K562 (cell line): ENCODE measurements around the gene NES. TPM values are rescaled to one million over a fixed set of nuclear protein-coding genes. Genes with fewer than 3 reads are reported as not detected.

Experiments
- ATAC-seq: fragments of 200-7000 bp; cut with Tn5 transposase; 3 replicates; pipeline ENCODE4 v1.9.1; 2020; ENCODE audit warnings: moderate library complexity
- BruUV-seq: library from RNA; stranded (reverse); fragments of 400-500 nt; replicated peaks from 2 replicates; lab custom pipeline; 2021; lab: Mats Ljungman, UMichigan
- CTCF ChIA-PET: fragments of 300-600 bp; formaldehyde crosslinking; extraction: SDS; loops from one replicate; lab custom pipeline; 2021; ENCODE audit warnings: low intra/inter-chr PET ratio; lab: Yijun Ruan, JAX
- POLR2A ChIA-PET: fragments of 300-600, 350-650 bp; sonication (Branson Sonifier 250); formaldehyde crosslinking; extraction: SDS; loops from one replicate; lab custom pipeline; 2021; ENCODE audit warnings: antibody characterized with exemption, inconsistent platforms; lab: Yijun Ruan, JAX
- DNase-seq, 4 experiments: peaks; one replicate each; pipeline versions ENCODE4 v3.0.0 to v3.0.0-alpha.2; 2011 to 2018; ENCODE audit warnings: low spot score in 3 of 4, mixed read lengths in 3 of 4; ENCODE audit errors: extremely low read depth in 1 of 4
- FAIRE-seq: peaks from 2 replicates; lab custom pipeline; 2011; peaks lifted over from hg19 to GRCh38; lab: Jason Lieb, UNC
- H2AFZ ChIP-seq: 2 replicates; pipeline ENCODE4 v1.6.0; 2011; ENCODE audit warnings: low read depth, low read length, control low read depth, inconsistent platforms
- H3K27ac ChIP-seq: fragments of 200-600 bp; 3 replicates; pipeline ENCODE4 v1.8.0; 2011; ENCODE audit warnings: low read depth, mild to moderate bottlenecking, control low read depth, inconsistent platforms, low read length, moderate library complexity, mixed read lengths; ENCODE audit errors: extremely low read depth
- H3K27me3 ChIP-seq, 2 experiments: fragments of 300-600 bp in 1 of 2; 2 replicates in 1 of 2; 3 replicates in 1 of 2; pipeline versions ENCODE4 v1.6.0 to v1.8.0; 2011; ENCODE audit warnings: inconsistent platforms in 2 of 2, low read length in 2 of 2, mild to moderate bottlenecking in 1 of 2, mixed read lengths in 1 of 2, moderate library complexity in 1 of 2; ENCODE audit not compliant: control insufficient read depth in 2 of 2, insufficient read depth in 2 of 2
- H3K36me3 ChIP-seq: fragments of 300-600 bp; 3 replicates; pipeline ENCODE4 v1.8.0; 2011; ENCODE audit warnings: mild to moderate bottlenecking, low read length, inconsistent platforms; ENCODE audit not compliant: control insufficient read depth, insufficient read depth
- H3K4me1 ChIP-seq, 2 experiments: fragments of 200-600 bp in 1 of 2; replicated peaks in 1 of 2; 2 replicates in 1 of 2; 3 replicates in 1 of 2; pipeline versions ENCODE4 v1.5.1 to v1.8.0; 2011; ENCODE audit warnings: inconsistent platforms in 2 of 2, low read length in 2 of 2, mild to moderate bottlenecking in 1 of 2, mixed read lengths in 1 of 2, moderate library complexity in 1 of 2; ENCODE audit not compliant: control insufficient read depth in 2 of 2, insufficient read depth in 2 of 2
- H3K4me2 ChIP-seq: 2 replicates; pipeline ENCODE4 v1.6.1; 2011; ENCODE audit warnings: low read length, control low read depth, inconsistent platforms, mixed read lengths; ENCODE audit not compliant: insufficient read depth
- H3K4me3 ChIP-seq: fragments of 200-600 bp; sonication (generic), shearing (Covaris generic); 2 replicates; pipeline ENCODE4 v1.5.1; 2016; ENCODE audit warnings: control low read depth, inconsistent platforms
- H3K79me2 ChIP-seq: fragments of 200-600 bp; 3 replicates; pipeline ENCODE4 v1.8.0; 2011; ENCODE audit warnings: low read length, inconsistent platforms; ENCODE audit not compliant: control insufficient read depth, insufficient read depth
- H3K9ac ChIP-seq, 2 experiments: 2 replicates each; pipeline versions ENCODE4 v1.6.0 to v1.6.1; 2011; ENCODE audit warnings: low read depth in 2 of 2, low read length in 2 of 2, control low read depth in 1 of 2, inconsistent platforms in 1 of 2, mild to moderate bottlenecking in 1 of 2, mixed read lengths in 1 of 2; ENCODE audit not compliant: insufficient read depth in 1 of 2
- H3K9me1 ChIP-seq: one replicate; pipeline ENCODE4 v1.6.0; 2011; ENCODE audit warnings: inconsistent platforms, mild to moderate bottlenecking, low read length, moderate library complexity; ENCODE audit not compliant: control insufficient read depth, insufficient read depth
- H3K9me3 ChIP-seq: replicated peaks from 2 replicates; pipeline ENCODE4 v1.5.1; 2011; ENCODE audit warnings: low read depth, low read length, inconsistent platforms; ENCODE audit not compliant: control insufficient read depth, insufficient read depth
- H4K20me1 ChIP-seq: replicated peaks from 2 replicates; pipeline ENCODE4 v1.6.1; 2011; ENCODE audit warnings: low read length, inconsistent platforms, mixed read lengths; ENCODE audit not compliant: control insufficient read depth, insufficient read depth
- BRCA1 ChIP-seq, 2 experiments: fragments of 450-650 bp in 1 of 2; sonication (generic) in 1 of 2; formaldehyde crosslinking in 1 of 2; IDR thresholded peaks; 2 replicates each; pipeline versions ENCODE4 v1.5.0 to v1.6.1; 2017 to 2020; ENCODE audit warnings: mild to moderate bottlenecking in 1 of 2, missing genetic modification reagents in 1 of 2
- MAFG ChIP-seq: fragments of 450-650 bp; conservative IDR thresholded peaks from 2 replicates; pipeline ENCODE4 v1.6.1; 2016; ENCODE audit warnings: missing genetic modification characterization, missing compliant biosample characterization
- POLR3G ChIP-seq: IDR thresholded peaks from 2 replicates; pipeline ENCODE4 v1.6.1; 2011; ENCODE audit not compliant: insufficient read length, insufficient replicate concordance; ENCODE audit errors: extremely low read depth
- PRMT5 ChIP-seq: sonication (generic); formaldehyde crosslinking; IDR thresholded peaks from 2 replicates; pipeline ENCODE4 v1.5.0; 2020; ENCODE audit warnings: missing genetic modification reagents
- RAD21 ChIP-seq, 2 experiments: fragments of 250-450 bp in 1 of 2; fragments of 450-650 bp in 1 of 2; sonication (Bioruptor Pico) in 1 of 2; formaldehyde crosslinking in 1 of 2; IDR thresholded peaks in 1 of 2; conservative IDR thresholded peaks in 1 of 2; 2 replicates each; pipeline versions ENCODE4 v1.4.0 to v1.8.0; 2020 to 2022; ENCODE audit warnings: mild to moderate bottlenecking in 2 of 2, moderate library complexity in 1 of 2
- SNAPC5 ChIP-seq: fragments of 250-450 bp; sonication (Bioruptor Pico); IDR thresholded peaks from 2 replicates; pipeline ENCODE4 v1.8.0; 2021; ENCODE audit warnings: moderate library complexity, mild to moderate bottlenecking, inconsistent platforms
- XRCC3 ChIP-seq: fragments of 450-650 bp; IDR thresholded peaks from 2 replicates; pipeline ENCODE4 v1.6.1; 2017; ENCODE audit warnings: mild to moderate bottlenecking, moderate library complexity
- WGBS: fragments of 100-300 bp; shearing (Covaris generic); methylation state at CpG from one replicate; pipeline ENCODE4 v1.1.6; 2016; ENCODE audit warnings: low coverage, mixed read lengths; ENCODE audit not compliant: insufficient coverage; ENCODE audit errors: missing lambda C conversion rate; 5-methylcytosine and 5-hydroxymethylcytosine counted together
- in situ Hi-C: fragments of 300-500 bp; cut with MboI; formaldehyde crosslinking; loops from 4 replicates; pipeline ENCODE4 v1.15.0; 2018; ENCODE audit warnings: inconsistent platforms, mixed read lengths
- intact Hi-C: fragments of 100-400 bp; cut with micrococcal nuclease; formaldehyde crosslinking; loops from 2 replicates; pipeline ENCODE4 v1.14.2; 2022
- polyA plus RNA-seq, 8 experiments: library from polyadenylated mRNA; depleted of rRNA in 4 of 8; stranded (reverse) in 5 of 8; unstranded in 3 of 8; fragments of >200 nt; fragmentation: Nextera tagmentation in 2 of 8; fragmentation: Illumina TruSeq in 1 of 8; extraction: Ambion mirVana in 2 of 8; extraction: Trizol in 1 of 8; gene quantifications; 2 replicates each; pipeline versions ENCODE4 v1.2.1 to v1.2.3, GENCODE V29; 2011 to 2014; ENCODE audit warnings: inconsistent platforms in 1 of 8, missing spikeins in 1 of 8
- total RNA-seq, 7 experiments: library from RNA; depleted of rRNA in 6 of 7; stranded (reverse); fragments of >200 nt in 6 of 7; fragmentation: Illumina TruSeq in 2 of 7; extraction: Trizol in 2 of 7; gene quantifications; 2 replicates each; pipeline versions ENCODE4 v1.2.1 to v1.2.3, GENCODE V29; 2011 to 2021; ENCODE audit warnings: low replicate concordance in 1 of 7

NES gene
- total and polyA plus RNA-seq, 9 of the 15 experiments (the other 6 are each of a cell fraction or from before 2014, with no cell fraction given) = 0.10 to 8.6 (median 4.2) TPM

DNA sequence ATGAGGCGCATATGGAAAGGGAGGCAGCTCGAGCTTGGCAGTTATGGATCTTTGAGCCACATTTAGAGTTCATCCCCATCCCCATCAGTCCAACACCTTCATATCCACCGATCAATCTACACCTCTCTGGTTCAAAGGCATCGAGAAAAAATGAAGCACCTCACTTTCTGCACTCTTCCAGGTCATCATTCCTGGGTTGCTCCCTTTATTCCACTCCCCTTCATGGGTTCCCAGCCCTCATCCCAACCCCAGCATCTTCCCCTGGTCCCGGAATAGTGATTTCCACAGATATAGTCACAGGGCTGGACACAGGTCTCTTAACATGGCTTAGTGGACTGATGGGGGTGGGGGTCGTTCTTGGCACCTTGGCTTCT is 57.6 kb downstream of the NES start:
- H2AFZ ChIP-seq = no peak overlapping the region
- H3K4me2 ChIP-seq = no peak overlapping the region
- H3K9ac ChIP-seq = no peak overlapping the region
- CTCF ChIA-PET = interaction anchor here (1.0 kb wide), 1 partner anchor 107 kb away, joined by 3 read pairs; no protein-coding TSS in a partner anchor
- 5% methylated on average over 6 of the region's 6 CpGs for WGBS
- no peaks in the 10 kb centered on the region for H3K9me1 ChIP-seq
- no peaks in the 10 kb centered on the region for H4K20me1 ChIP-seq
- intact Hi-C loops (no loop called here), in situ Hi-C loops (no loop called here)
- BruUV-seq = no TSS peak
- peaks cover 17 to 34% of the 10 kb centered on the region in 2 experiments for H3K4me1 ChIP-seq
- H3K9me3 ChIP-seq = no peaks in the 10 kb centered on the region
- DNase-seq = no peak
- no peaks in the 10 kb centered on the region for H3K27me3 ChIP-seq
- TF ChIP-seq MAFG (tag) (no peak), RAD21 (CRISPR knock-in tag; conservative IDR thresholded peaks at IDR 0.05 in 1 of 2, IDR thresholded peaks at IDR 0.05 in 1 of 2) (no peak), BRCA1 (IDR thresholded peaks at IDR 0.05) (no peak), BRCA1 (CRISPR knock-in tag; IDR thresholded peaks at IDR 0.05) (0 out of 2 replicates have a peak, but pooled peaks have one; percentile 58), XRCC3 (no peak), PRMT5 (CRISPR knock-in tag) (no peak), SNAPC5 (CRISPR knock-in tag) (no peak), POLR3G (no peak)
- POLR2A ChIA-PET = interaction anchor here (1.0 to 1.4 kb wide), 3 partner anchors 11 to 523 kb away, joined by 3 read pairs; no protein-coding TSS in a partner anchor
- no peak overlapping the region for H3K27ac ChIP-seq
- no peak for FAIRE-seq
- H3K4me3 ChIP-seq = no peak overlapping the region
- H3K79me2 ChIP-seq = no peaks in the 10 kb centered on the region
- H3K36me3 ChIP-seq = no peaks in the 10 kb centered on the region
- no peak for ATAC-seq
